GM21529 (cell line): ENCODE results near the gene OR3A2.
"Not testable (repeated sequence)": the region's sequence is repeated elsewhere in the genome, so short reads cannot be mapped to it uniquely, and the experiment has no call there.

Experiments used
- ATAC-seq: cut with Tn5 transposase; IDR thresholded peaks from one replicate; pipeline ENCODE4 v1.9.1; 2021; ENCODE audit not compliant: unreplicated experiment

Gene OR3A2

DNA sequence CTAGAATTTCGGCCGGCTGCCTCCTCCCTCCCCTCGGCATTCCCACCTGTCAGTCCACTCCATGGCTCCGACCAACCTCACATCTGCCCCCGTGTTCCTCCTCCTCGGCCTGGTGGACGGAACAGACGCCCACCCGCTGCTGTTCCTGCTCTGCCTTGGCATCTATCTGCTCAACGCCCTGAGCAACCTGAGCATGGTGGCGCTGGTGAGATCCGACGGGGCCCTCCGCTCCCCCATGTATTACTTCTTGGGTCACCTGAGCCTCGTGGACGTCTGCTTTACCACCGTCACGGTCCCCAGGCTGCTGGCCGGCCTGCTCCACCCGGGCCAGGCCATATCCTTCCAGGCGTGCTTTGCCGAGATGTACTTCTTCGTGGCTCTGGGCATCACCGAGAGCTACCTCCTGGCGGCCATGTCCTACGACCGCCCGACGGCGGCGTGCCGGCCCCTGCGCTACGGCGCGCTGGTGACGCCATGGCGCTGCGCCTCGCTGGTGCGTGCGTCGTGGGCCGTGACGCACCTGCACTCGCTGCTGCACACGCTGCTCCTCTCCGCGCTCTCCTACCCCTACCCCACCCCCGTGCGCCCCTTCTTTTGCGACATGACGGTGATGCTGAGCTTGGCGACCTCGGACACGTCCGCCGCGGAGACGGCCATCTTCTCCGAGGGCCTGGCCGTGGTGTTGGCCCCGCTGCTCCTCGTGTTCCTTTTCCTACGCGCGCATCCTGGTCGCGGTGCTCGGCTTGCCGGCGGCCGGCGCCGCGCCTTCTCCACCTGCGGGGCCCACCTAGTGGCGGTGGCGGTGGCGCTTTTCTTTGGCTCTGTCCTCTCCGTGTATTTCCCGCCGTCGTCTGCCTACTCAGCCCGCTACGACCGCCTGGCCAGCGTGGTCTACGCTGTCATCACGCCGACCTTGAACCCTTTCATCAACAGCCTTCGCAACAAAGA is at the start of gene OR3A2:
Gene OR3A2, minus strand, starts transcription at position 440 of the 948 bp plus-strand sequence.
- ATAC-seq, result no peak

DNA sequence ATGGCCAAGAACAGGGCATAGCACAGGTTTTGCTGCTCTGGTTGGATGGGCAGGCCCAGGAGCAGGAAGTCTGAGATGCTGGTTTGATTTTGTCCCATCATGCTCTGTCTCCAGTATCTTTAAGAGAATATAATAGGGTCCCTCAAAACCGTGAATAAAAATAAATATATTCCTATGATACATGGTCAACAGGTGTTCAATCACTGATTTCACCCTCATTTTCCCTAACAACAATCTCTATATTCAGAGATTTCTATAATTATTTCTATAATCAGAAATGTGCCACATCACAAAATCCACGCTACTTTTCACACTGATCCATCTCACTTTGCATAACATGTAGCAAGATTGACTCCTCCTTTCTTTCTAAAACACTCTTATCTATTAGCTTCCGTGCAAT is 47.6 kb upstream of the OR3A2 start, which contains the start of gene OR1E2:
Gene OR1E2, minus strand, starts transcription at position 101 of the 400 bp plus-strand sequence. Its CDS starts 0 bp downstream, at position 101.
- ATAC-seq, result no peak

GRCh38 chr17:3433215-3433614 is 47.1 kb upstream of the OR3A2 start:
- not testable (repeated sequence) for ATAC-seq

GRCh38 chr17:3418222-3418621 is 32.1 kb upstream of the OR3A2 start:
- no peak for ATAC-seq

- ATAC-seq, result no peak
Observed at GRCh38 chr17:3415610-3416009, 29.5 kb upstream of the OR3A2 start.

DNA sequence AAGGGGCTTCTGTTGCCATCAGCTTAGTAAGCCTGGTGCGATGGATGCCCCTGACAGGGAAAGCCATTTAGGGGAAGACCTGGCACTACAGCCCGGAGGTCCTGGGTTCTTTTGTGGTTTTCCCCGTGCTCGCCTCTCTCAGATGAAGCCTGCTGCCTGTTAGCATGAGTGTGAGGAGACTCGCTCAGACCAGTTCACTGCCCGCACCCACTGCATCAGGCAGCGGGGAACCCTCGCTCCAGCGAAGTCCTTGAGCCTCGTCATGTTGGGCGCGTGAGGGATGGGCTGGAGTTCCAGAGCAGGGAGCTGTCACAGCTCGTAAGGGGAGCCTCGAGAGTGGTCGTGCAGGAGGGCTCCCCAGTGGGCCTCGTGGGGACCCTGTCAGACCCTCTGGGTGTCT is 26.1 kb upstream of the OR3A2 start:
- ATAC-seq, result not testable (repeated sequence)

DNA sequence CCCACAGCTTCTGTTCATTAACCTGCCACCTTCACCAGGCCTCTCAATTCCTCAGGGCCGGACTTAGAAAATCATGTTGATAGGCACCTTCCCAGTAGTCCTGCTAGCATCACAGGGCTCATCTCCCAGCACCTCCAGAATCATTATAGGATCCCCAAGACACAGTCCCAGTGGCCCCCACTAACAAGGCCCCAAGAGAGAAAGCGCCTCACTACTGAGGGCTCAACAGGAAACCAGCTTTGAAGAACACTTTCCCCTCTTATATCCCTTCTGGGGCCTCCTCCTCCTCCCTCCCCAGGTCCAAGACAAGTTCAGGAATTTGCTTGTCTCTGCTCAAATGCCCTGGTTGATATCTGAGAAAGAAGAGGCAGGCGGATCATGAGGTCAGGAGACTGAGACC is 25.0 kb upstream of the OR3A2 start, which contains the start of gene OR3A3:
Gene OR3A3, plus strand, starts transcription at position 301 of the 400 bp plus-strand sequence.
- ATAC-seq, result no peak

DNA sequence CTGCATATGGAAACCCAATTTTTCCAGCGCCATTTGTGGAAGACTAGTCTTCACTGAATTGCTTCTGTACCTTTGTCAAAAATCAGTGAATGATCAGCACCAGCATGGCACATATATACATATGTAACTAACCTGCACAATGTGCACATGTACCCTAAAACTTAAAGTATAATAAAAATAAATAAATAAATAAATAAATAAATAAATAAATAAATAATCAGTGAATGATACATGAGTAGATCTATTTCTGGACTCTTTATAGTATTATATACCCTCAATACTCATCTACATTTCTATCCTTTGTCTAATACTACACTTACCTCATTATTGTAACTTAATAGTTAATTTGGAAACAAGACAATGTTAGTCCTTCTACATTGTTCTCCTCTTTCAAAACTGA is 17.7 kb upstream of the OR3A2 start:
- not testable (repeated sequence) for ATAC-seq

DNA sequence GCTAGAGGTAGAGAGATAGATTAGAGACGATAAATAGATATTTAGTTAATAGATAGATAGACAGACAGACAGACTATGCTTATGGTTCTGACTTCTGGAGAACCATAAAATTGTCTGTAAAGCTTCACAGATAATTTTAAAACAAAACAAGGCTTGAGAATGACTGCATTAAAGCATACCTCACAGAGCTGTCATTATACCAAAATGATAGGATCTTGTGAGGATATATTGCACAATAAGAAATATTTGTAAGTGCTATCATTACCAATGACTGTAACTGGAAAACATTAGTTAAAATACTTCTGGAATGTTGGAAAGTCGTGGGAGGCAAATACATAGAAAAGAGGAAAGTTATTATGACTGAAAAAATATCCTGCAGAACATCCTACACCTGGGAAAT is 15.7 kb upstream of the OR3A2 start:
- no peak for ATAC-seq

- ATAC-seq, result no peak
Observed at GRCh38 chr17:3400055-3400454, 13.9 kb upstream of the OR3A2 start.

DNA sequence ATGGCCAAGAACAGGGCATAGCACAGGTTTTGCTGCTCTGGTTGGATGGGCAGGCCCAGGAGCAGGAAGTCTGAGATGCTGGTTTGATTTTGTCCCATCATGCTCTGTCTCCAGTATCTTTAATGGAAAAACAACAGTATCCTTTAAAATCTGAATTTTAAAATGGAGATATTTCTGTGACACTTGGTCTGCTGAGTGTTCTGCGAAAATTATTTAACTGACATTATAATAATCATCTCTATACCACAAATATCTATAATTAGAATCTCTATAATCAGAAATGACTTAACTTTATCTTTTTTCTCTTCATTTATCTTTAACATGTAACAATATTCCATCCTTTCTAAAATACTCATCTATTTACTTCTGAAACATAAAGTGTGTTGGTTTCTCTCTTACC is 12.2 kb upstream of the OR3A2 start, which contains the start of gene OR1E1:
Gene OR1E1, minus strand, starts transcription at position 101 of the 400 bp plus-strand sequence. Its CDS starts 0 bp downstream, at position 101.
- no peak for ATAC-seq

DNA sequence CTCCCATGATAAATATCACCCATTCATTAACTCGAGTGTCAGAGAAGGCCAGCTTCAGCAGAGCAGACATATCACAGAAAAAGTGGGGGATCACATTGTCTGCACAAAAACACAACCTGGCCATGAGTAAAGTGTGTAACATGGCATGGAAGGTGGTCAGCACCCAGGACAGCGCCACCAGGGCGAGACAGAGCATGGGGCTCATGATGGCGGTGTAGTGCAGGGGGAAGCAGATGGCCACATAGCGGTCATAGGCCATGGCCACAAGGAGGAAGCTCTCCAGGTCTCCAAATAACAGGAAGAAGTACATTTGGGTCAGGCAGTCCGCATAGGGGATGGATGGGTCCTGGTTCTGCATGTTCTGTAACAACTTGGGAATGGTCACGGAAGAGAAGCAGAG is 11.7 kb upstream of the OR3A2 start:
- ATAC-seq, result not testable (repeated sequence)

- no peak for ATAC-seq
Observed at GRCh38 chr17:3389791-3390190, 3.7 kb upstream of the OR3A2 start.

DNA sequence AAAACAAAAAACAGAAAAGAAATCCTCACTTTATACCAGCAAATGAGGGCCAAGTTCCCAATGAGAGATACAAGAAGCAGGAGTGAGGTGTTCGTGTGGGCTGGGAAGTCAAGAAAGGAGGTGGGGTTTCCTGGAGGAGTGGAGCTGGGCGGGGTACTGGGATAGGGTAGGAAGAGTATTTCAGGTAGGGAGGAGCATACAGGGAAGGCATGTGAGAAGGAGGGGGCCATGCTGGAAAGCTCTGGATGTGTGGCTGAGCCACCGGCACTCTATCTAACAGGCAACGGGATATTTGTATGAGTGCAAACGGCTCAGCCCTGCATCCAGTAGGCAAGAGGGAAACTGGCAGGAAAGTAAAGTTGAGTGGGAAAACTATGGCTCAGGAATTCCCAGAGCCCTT is 4.2 kb downstream of the OR3A2 start:
- no peak for ATAC-seq

- ATAC-seq, result no peak
Observed at GRCh38 chr17:3378321-3378720, 7.8 kb downstream of the OR3A2 start.

DNA sequence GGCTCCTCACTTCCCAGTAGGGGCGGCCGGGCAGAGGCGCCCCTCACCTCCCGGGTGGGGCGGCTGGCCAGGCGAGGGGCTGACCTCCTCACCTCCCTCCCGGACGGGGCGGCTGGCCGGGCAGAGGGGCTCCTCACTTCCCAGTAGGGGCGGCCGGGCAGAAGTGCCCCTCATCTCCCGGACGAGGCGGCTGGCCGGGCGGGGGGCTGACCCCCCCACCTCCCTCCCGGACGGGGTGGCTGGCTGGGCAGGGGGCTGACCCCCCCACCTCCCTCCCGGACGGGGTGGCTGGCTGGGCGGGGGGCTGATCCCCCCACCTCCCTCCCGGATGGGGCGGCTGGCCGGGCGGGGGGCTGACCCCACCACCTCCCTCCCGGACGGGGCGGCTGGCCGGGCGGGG is 14.9 kb downstream of the OR3A2 start:
- ATAC-seq, result not testable (repeated sequence)

DNA sequence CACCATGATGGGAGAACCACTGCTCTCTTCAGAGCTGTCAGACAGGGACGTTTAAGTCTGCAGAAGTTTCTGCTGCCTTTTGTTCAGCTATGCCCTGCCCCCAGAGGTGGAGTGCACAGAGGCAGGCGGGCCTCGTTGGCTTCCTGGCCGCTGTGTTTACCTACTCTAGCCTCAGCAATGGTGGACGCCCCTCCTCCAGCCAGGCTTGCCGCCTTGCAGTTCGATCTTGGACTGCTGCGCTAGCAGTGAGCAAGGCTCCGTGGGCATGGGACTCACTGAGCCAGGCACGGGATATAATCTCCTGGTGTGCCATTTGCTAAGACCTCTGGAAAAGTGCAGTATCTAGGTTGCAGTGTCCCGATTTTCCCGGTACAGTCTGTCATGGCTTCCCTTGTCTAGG is 43.3 kb downstream of the OR3A2 start:
- not testable (repeated sequence) for ATAC-seq

DNA sequence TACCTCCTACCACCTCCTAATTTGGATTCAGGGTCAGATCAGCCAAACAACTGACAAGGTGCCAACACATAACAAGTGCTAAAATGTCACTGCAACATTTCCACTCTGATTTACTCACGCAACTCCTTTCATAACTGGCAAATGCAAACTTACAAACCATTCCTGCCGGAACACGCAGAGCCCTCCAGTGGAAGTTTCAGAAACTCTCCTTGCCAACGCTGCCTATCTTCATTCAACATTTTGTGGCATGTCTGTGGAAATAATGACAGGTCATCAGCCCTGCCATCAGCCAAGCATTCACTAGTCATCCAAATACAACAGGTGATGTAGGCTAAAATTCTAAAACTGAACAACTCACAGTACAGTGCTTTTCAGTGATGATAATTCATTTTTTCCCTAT is 50.2 kb downstream of the OR3A2 start:
- no peak for ATAC-seq

GRCh38 chr17:3318336-3318735 is 67.8 kb downstream of the OR3A2 start:
- no peak for ATAC-seq

- ATAC-seq, result no peak
Observed at GRCh38 chr17:3316836-3317235, 69.3 kb downstream of the OR3A2 start.

DNA sequence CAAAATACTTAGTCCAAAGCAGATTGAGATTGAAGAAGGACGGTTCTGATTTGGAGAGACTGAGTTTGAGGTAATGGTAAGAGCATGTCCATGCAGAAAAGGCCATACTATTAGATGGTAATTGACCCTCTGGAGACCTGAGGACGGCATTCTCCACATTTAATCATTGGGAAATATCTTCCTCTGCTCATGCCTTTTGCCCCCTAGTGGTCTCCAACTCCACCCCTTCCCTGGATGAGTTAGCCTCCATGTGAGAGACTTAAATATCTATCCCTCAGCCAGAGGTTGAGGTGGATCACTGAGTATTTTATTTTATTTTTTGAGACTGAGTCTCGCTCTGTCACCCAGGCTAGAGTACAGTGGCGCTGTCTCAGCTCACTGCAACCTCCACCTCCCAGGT is 77.5 kb downstream of the OR3A2 start:
- ATAC-seq, result no peak

DNA sequence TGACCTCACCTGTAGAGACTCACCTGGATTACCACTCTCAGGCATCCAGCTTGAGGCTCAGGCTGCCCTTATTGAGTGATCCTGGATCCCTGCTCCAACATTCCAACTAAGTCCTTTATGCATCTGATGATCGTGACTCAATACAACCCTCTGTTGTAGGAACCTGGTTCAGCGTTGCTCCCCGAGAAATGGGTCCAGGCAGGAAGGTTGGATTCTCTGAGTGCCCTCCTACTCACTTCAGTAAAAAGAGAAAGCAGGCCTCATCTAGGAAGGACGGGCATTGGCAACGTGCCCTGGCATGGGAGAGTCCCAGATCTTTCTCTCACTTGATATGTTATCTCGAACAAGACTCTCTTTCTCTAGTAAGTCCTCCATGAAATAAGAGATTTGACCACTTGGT is 87.8 kb downstream of the OR3A2 start, which contains the start of gene OR3A1:
Gene OR3A1, minus strand, starts transcription at position 101 of the 400 bp plus-strand sequence. CDS start 5,778 bp downstream, outside the sequence.
- no peak for ATAC-seq
